HFF-Myc (cell line): ENCODE measurements around the gene IQSEC1.

ENCODE experiments used
- DNase-seq: peaks from one replicate; pipeline ENCODE4 v3.0.0-alpha.2; 2011; ENCODE audit warnings: low read depth; ENCODE audit errors: extremely low read depth
- H3K4me3 ChIP-seq: replicated peaks from 2 replicates; pipeline ENCODE4 v1.5.1; 2011; ENCODE audit warnings: low read depth, mild to moderate bottlenecking, control low read depth, low read length
- CTCF ChIP-seq: IDR thresholded peaks from 2 replicates; pipeline ENCODE4 v1.5.1; 2012; ENCODE audit warnings: mild to moderate bottlenecking, low read depth, low read length, control low read depth; ENCODE audit errors: missing control alignments

The IQSEC1 gene

GRCh38 chr3:13079051-13079450 lies 5.8 kb upstream of the IQSEC1 start:
- DNase-seq = no peak
- no peak for TF ChIP-seq CTCF
- H3K4me3 ChIP-seq = no peak overlapping the region

- DNase-seq = no peak
- no peak overlapping the region for H3K4me3 ChIP-seq
- TF ChIP-seq CTCF = no peak
Observed at GRCh38 chr3:13078163-13078905, 5.1 kb upstream of the IQSEC1 start.

- TF ChIP-seq CTCF = no peak
- no peak for DNase-seq
- no peak overlapping the region for H3K4me3 ChIP-seq
Observed at GRCh38 chr3:13077431-13078162, 4.4 kb upstream of the IQSEC1 start.

GRCh38 chr3:13075986-13076654 lies 2.9 kb upstream of the IQSEC1 start:
- H3K4me3 ChIP-seq = no peak overlapping the region
- no peak for TF ChIP-seq CTCF
- DNase-seq = no peak

GRCh38 chr3:13075318-13075717 lies 2.1 kb upstream of the IQSEC1 start:
- no peak for TF ChIP-seq CTCF
- no peak for DNase-seq
- no peak overlapping the region for H3K4me3 ChIP-seq

GRCh38 chr3:13074006-13074375 lies 762 bp upstream of the IQSEC1 start:
- no peak for TF ChIP-seq CTCF
- no peak for DNase-seq
- no peak overlapping the region for H3K4me3 ChIP-seq
